DND-41 (cell line): ENCODE data around the gene BTN3A1.

Experiments
- ATAC-seq: fragments of 200-7000 bp; cut with Tn5 transposase; 3 replicates; pipeline ENCODE4 v1.9.1; 2021; ENCODE audit warnings: low read depth; ENCODE audit not compliant: insufficient read depth
- DNase-seq: peaks from one replicate; pipeline ENCODE4 v3.0.0-alpha.2; 2020
- H2AFZ ChIP-seq: 2 replicates; pipeline ENCODE4 v1.6.0; 2012; ENCODE audit warnings: low read depth, low read length
- H3K27ac ChIP-seq: 2 replicates; pipeline ENCODE4 v1.5.1; 2012; ENCODE audit warnings: low read length, inconsistent platforms
- H3K27me3 ChIP-seq: fragments of 200-600 bp; sonication (generic); 2 replicates; pipeline ENCODE4 v1.6.0; 2012; ENCODE audit warnings: low read length, mild to moderate bottlenecking, inconsistent platforms; ENCODE audit not compliant: insufficient read depth, poor library complexity
- H3K36me3 ChIP-seq: 2 replicates; pipeline ENCODE4 v1.5.1; 2012; ENCODE audit warnings: low read length, inconsistent platforms; ENCODE audit not compliant: insufficient read depth
- H3K4me1 ChIP-seq: 2 replicates; pipeline ENCODE4 v1.5.1; 2012; ENCODE audit warnings: mild to moderate bottlenecking, low read length; ENCODE audit not compliant: insufficient read depth
- H3K4me2 ChIP-seq: 2 replicates; pipeline ENCODE4 v1.6.0; 2012; ENCODE audit warnings: mild to moderate bottlenecking, moderate library complexity, low read length, inconsistent platforms; ENCODE audit not compliant: insufficient read depth
- H3K4me3 ChIP-seq, 2 experiments: fragments of 200-600 bp in 1 of 2; shearing (Covaris generic) in 1 of 2; 2 replicates each; pipeline ENCODE4 v1.5.1; 2012 to 2016; ENCODE audit warnings: inconsistent platforms in 2 of 2, low read length in 2 of 2, mild to moderate bottlenecking in 2 of 2, low read depth in 1 of 2, moderate library complexity in 1 of 2
- H3K79me2 ChIP-seq: 2 replicates; pipeline ENCODE4 v1.6.0; 2012; ENCODE audit warnings: low read length, inconsistent platforms; ENCODE audit not compliant: insufficient read depth
- H3K9ac ChIP-seq: 2 replicates; pipeline ENCODE4 v1.6.0; 2012; ENCODE audit warnings: low read depth, mild to moderate bottlenecking, inconsistent platforms, low read length, moderate library complexity
- H3K9me3 ChIP-seq: 2 replicates; pipeline ENCODE4 v1.5.1; 2012; ENCODE audit warnings: low read length, moderate library complexity, mild to moderate bottlenecking, inconsistent platforms; ENCODE audit not compliant: insufficient read depth, severe bottlenecking
- H4K20me1 ChIP-seq: 2 replicates; pipeline ENCODE4 v1.6.0; 2012; ENCODE audit warnings: low read length; ENCODE audit not compliant: insufficient read depth
- CTCF ChIP-seq: IDR thresholded peaks from 2 replicates; pipeline ENCODE4 v1.5.1; 2012; ENCODE audit warnings: borderline replicate concordance, low read length, moderate library complexity, mild to moderate bottlenecking; ENCODE audit not compliant: poor library complexity, severe bottlenecking; ENCODE audit errors: extremely low read depth
- EZH2 ChIP-seq: IDR thresholded peaks from 3 replicates; pipeline ENCODE4 v1.6.1; 2012; ENCODE audit warnings: borderline replicate concordance, low read depth, mild to moderate bottlenecking, moderate library complexity, low read length, inconsistent platforms; ENCODE audit not compliant: severe bottlenecking

Gene BTN3A1

GRCh38 chr6:26358511-26358981, 43.5 kb upstream of the BTN3A1 start:
- no peak overlapping the region for H3K4me3 ChIP-seq
- no peak for ATAC-seq
- no peak for DNase-seq
- H4K20me1 ChIP-seq: no peaks in the 10 kb centered on the region
- H3K9ac ChIP-seq: no peak overlapping the region
- H3K27ac ChIP-seq: no peak overlapping the region
- no peaks in the 10 kb centered on the region for H3K27me3 ChIP-seq
- no peaks in the 10 kb centered on the region for H3K79me2 ChIP-seq
- H2AFZ ChIP-seq: no peak overlapping the region
- H3K9me3 ChIP-seq: no peaks in the 10 kb centered on the region
- TF ChIP-seq CTCF: no peak
- no peak for TF ChIP-seq EZH2
- H3K4me1 ChIP-seq: peaks cover 5% of the 10 kb centered on the region; the same call in 1 of the 2 replicates
- H3K36me3 ChIP-seq: no peaks in the 10 kb centered on the region
- no peak overlapping the region for H3K4me2 ChIP-seq

- no peak overlapping the region for H3K4me2 ChIP-seq
- no peak overlapping the region for H3K4me3 ChIP-seq
- H3K27me3 ChIP-seq: no peaks in the 10 kb centered on the region
- DNase-seq (no peak), ATAC-seq (no peak)
- H4K20me1 ChIP-seq: no peaks in the 10 kb centered on the region
- H2AFZ ChIP-seq: no peak overlapping the region
- H3K9ac ChIP-seq: no peak overlapping the region
- peaks cover 15% of the 10 kb centered on the region for H3K4me1 ChIP-seq
- TF ChIP-seq CTCF: no peak
- no peak for TF ChIP-seq EZH2
- no peak overlapping the region for H3K27ac ChIP-seq
- H3K9me3 ChIP-seq: no peaks in the 10 kb centered on the region
- H3K36me3 ChIP-seq: no peaks in the 10 kb centered on the region
- no peaks in the 10 kb centered on the region for H3K79me2 ChIP-seq
Observed at GRCh38 chr6:26359765-26360164, 42.3 kb upstream of the BTN3A1 start.

GRCh38 chr6:26360451-26361416, 41.3 kb upstream of the BTN3A1 start:
- Histone ChIP-seq H4K20me1 (no peaks in the 10 kb centered on the region), H3K27ac (no peak overlapping the region), H3K4me3 (no peak overlapping the region), H2AFZ (no peak overlapping the region), H3K4me1 (peaks cover 18% of the 10 kb centered on the region), H3K27me3 (no peaks in the 10 kb centered on the region), H3K9ac (no peak overlapping the region), H3K4me2 (no peak overlapping the region), H3K9me3 (no peaks in the 10 kb centered on the region), H3K79me2 (peaks cover 7% of the 10 kb centered on the region), H3K36me3 (no peaks in the 10 kb centered on the region)
- DNase-seq (no peak), ATAC-seq (no peak)
- no peak for TF ChIP-seq CTCF
- TF ChIP-seq EZH2: no peak
